Upper lobe of right lung (tissue), 1 donor: Measurements from ENCODE around the gene CYB5B. TPM values are rescaled to one million over a fixed set of nuclear protein-coding genes. Genes with fewer than 3 reads are reported as not detected.

ENCODE experiments used
- ATAC-seq: fragments of 200-7000 bp; cut with Tn5 transposase; one replicate; pipeline ENCODE4 v1.9.1; 2020; ENCODE audit warnings: mild to moderate bottlenecking, moderate library complexity
- DNase-seq: peaks from one replicate; pipeline ENCODE4 v3.0.0-alpha.2; 2020
- H3K27ac ChIP-seq: fragments of 200-600 bp; one replicate; pipeline ENCODE4 v1.8.0; 2022
- H3K27me3 ChIP-seq: fragments of 200-600 bp; one replicate; pipeline ENCODE4 v1.8.0; 2022; ENCODE audit warnings: mild to moderate bottlenecking
- H3K36me3 ChIP-seq: fragments of 200-600 bp; one replicate; pipeline ENCODE4 v1.8.0; 2022
- H3K4me1 ChIP-seq: fragments of 200-600 bp; one replicate; pipeline ENCODE4 v1.8.0; 2022
- H3K4me3 ChIP-seq: fragments of 200-600 bp; one replicate; pipeline ENCODE4 v1.8.0; 2022; ENCODE audit warnings: mild to moderate bottlenecking
- H3K9me3 ChIP-seq: fragments of 200-600 bp; one replicate; pipeline ENCODE4 v1.8.0; 2022
- CTCF ChIP-seq: fragments of 200-600 bp; IDR thresholded peaks from one replicate; pipeline ENCODE4 v1.8.0; 2022; ENCODE audit warnings: antibody characterized with exemption
- intact Hi-C: fragments of 100-400 bp; cut with DNase I; formaldehyde crosslinking; loops from one replicate; pipeline ENCODE4 v1.11.0; 2022
- total RNA-seq: library from RNA; stranded (reverse); fragmentation: NEBNext Ultra II Directional; extraction: Animal tissue kit (Norgen Biotek cat#: 25700); gene quantifications from one replicate; pipeline ENCODE4 v1.2.1, GENCODE V29; 2021
- donor health status: DM: no; HTN: yes; CAD: no; lungs with severe emphysema.

The CYB5B gene
- total RNA-seq, 1 donor from 2014 or later: 88.4 TPM

- peak overlapping the region; percentile 42 for H3K27ac ChIP-seq
- no peak for DNase-seq
Measured at GRCh38 chr16:69410219-69410990, 14.0 kb upstream of the CYB5B start.

GRCh38 chr16:69411064-69411985 is 13.1 kb upstream of the CYB5B start:
- Histone ChIP-seq H3K36me3 (no peaks in the 10 kb centered on the region), H3K9me3 (no peaks in the 10 kb centered on the region), H3K27ac (peak overlapping the region; percentile 42), H3K4me1 (peaks cover 6% of the 10 kb centered on the region), H3K27me3 (no peaks in the 10 kb centered on the region), H3K4me3 (no peak overlapping the region)
- ATAC-seq: no peak
- intact Hi-C loops: no loop called here
- no peak for DNase-seq
- no peak for TF ChIP-seq CTCF

More at GRCh38 chr16:69410219-69410990, 14.0 kb upstream of the CYB5B start:
- Histone ChIP-seq H3K4me3 (no peak overlapping the region), H3K36me3 (no peaks in the 10 kb centered on the region), H3K4me1 (peaks cover 13% of the 10 kb centered on the region), H3K9me3 (no peaks in the 10 kb centered on the region), H3K27me3 (no peaks in the 10 kb centered on the region)
- intact Hi-C loops: no loop called here
- no peak for ATAC-seq
- TF ChIP-seq CTCF: no peak

GRCh38 chr16:69412287-69412686 is 12.1 kb upstream of the CYB5B start:
- ATAC-seq: no peak
- no peaks in the 10 kb centered on the region for H3K9me3 ChIP-seq
- no peaks in the 10 kb centered on the region for H3K27me3 ChIP-seq
- H3K36me3 ChIP-seq: no peaks in the 10 kb centered on the region
- no peak for TF ChIP-seq CTCF
- DNase-seq: no peak
- intact Hi-C loops: no loop called here
- peaks cover 14% of the 10 kb centered on the region for H3K4me1 ChIP-seq
- no peak overlapping the region for H3K4me3 ChIP-seq
- no peak overlapping the region for H3K27ac ChIP-seq

GRCh38 chr16:69413045-69413664 is 11.3 kb upstream of the CYB5B start:
- Histone ChIP-seq H3K36me3 (no peaks in the 10 kb centered on the region), H3K27me3 (no peaks in the 10 kb centered on the region), H3K27ac (no peak overlapping the region), H3K4me1 (peaks cover 13% of the 10 kb centered on the region), H3K9me3 (no peaks in the 10 kb centered on the region), H3K4me3 (no peak overlapping the region)
- no peak for TF ChIP-seq CTCF
- DNase-seq (no peak), ATAC-seq (no peak)
- intact Hi-C loops: no loop called here

GRCh38 chr16:69417520-69418199 is 6.8 kb upstream of the CYB5B start:
- no peak for DNase-seq
- H3K36me3 ChIP-seq: no peaks in the 10 kb centered on the region
- no peak for TF ChIP-seq CTCF
- no peak overlapping the region for H3K4me3 ChIP-seq
- H3K4me1 ChIP-seq: peaks cover 17% of the 10 kb centered on the region
- no peaks in the 10 kb centered on the region for H3K27me3 ChIP-seq
- peak overlapping the region; percentile 83 for H3K27ac ChIP-seq
- no peaks in the 10 kb centered on the region for H3K9me3 ChIP-seq
- intact Hi-C loops: no loop called here
- ATAC-seq: peak; percentile 89
